Measurements from ENCODE around the gene MAN1B1.

Gene MAN1B1

DNA sequence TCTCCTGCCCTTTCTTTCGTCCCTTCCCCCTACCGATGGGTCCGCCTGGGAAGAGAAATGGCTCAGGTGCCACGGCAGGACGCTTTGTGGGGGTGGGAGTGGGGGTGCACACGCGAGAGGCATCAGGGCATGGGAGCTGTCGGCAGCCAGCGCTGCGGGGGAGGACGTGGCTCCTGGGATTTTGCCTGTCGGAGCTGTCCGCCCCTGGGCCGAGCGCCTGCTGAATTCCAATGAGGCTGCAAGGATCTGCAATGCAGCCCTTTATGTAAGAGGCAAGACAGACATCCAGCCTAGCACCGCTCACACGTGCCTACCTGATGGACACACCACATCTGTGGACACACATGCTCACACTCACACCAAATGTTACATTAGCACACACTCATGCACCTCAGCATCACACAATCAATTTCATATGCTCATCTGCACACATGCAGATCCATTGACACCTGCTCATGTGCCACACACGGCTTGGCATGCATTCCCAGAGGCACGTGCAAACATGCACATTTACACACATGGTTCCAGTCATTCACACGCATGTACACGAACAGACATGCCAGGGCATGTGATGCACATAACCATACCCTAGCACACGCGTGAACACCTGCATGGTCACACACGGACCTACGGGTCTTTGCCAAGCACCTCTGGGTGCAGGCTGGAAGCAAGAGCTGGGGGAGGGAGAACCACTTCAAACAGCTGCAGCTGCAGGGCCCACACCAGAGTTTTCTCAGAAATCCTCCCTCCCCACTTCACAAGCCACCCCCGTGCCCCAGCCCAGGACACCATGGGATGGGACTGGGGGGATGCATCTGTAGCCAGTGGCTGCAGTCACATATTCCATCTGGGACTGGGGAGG lies 53.6 kb downstream of the MAN1B1 start:
- H3K9me3 ChIP-seq (ENCODE audit: control insufficient read depth, low read length): no peaks in the 10 kb centered on the region
- H3K27me3 ChIP-seq (replicated peaks; ENCODE audit: control insufficient read depth, insufficient read depth, low read length, poor library complexity, severe bottlenecking): peaks cover 55% of the 10 kb centered on the region
- H3K36me3 ChIP-seq (ENCODE audit: control insufficient read depth, insufficient read depth, low read length): no peaks in the 10 kb centered on the region
- no peak overlapping the region for H3K4me3 ChIP-seq (ENCODE audit: insufficient read depth, low read depth, low read length, poor library complexity, severe bottlenecking)
- H3K4me1 ChIP-seq (ENCODE audit: control insufficient read depth, insufficient read depth, low read length, poor library complexity, severe bottlenecking): peaks cover 3% of the 10 kb centered on the region
- no peak for DNase-seq
- H3K27ac ChIP-seq (ENCODE audit: insufficient read depth, low read length, poor library complexity, severe bottlenecking): no peak overlapping the region

DNA sequence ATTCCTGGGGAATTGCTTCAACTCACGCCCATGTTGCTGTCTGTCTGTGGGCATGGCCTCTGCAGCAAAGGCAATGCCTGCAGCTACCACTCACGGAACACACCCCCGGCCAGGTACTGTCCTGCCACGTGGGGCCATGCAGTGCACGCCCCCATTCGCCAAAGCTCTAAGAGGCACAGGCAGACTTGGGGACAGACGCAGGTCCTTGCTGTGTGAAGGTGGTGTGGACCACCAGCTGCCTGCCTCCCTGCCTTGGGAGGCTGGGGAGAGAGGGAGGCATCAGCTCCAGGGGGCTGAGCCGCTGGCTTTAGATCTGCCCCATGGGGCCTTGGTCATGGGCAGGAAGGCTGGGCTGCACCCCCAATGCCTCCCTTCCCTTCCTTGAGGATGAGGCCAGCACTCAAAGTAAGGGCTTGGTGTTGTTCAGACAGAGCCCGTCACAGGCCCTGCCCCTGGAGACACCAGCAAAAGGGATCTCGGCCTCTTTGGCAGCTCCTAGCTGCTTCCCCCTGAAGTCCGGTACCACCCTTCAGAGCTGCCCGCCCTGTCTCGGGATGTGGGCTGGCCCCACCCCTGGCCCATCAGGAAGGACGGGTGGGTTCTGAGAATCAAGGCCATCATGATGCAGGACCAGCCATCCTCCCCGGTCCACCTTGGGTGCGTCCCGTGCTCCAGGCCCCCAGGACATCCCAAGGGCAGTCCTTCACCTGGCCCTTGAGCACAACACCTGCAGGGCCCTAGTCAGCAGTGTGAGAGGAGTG lies 54.4 kb downstream of the MAN1B1 start:
- no peak for DNase-seq
- peaks cover 55% of the 10 kb centered on the region for H3K27me3 ChIP-seq (replicated peaks; ENCODE audit: control insufficient read depth, insufficient read depth, low read length, poor library complexity, severe bottlenecking)
- H3K27ac ChIP-seq (ENCODE audit: insufficient read depth, low read length, poor library complexity, severe bottlenecking): no peak overlapping the region
- H3K4me3 ChIP-seq (ENCODE audit: insufficient read depth, low read depth, low read length, poor library complexity, severe bottlenecking): no peak overlapping the region
- H3K4me1 ChIP-seq (ENCODE audit: control insufficient read depth, insufficient read depth, low read length, poor library complexity, severe bottlenecking): peaks cover 3% of the 10 kb centered on the region
- no peaks in the 10 kb centered on the region for H3K36me3 ChIP-seq (ENCODE audit: control insufficient read depth, insufficient read depth, low read length)
- H3K9me3 ChIP-seq (ENCODE audit: control insufficient read depth, low read length): no peaks in the 10 kb centered on the region

GRCh38 chr9:137141976-137142936 lies 55.5 kb downstream of the MAN1B1 start:
- DNase-seq: no peak
- no peaks in the 10 kb centered on the region for H3K9me3 ChIP-seq (ENCODE audit: control insufficient read depth, low read length)
- H3K27me3 ChIP-seq (replicated peaks; ENCODE audit: control insufficient read depth, insufficient read depth, low read length, poor library complexity, severe bottlenecking): peaks cover 53% of the 10 kb centered on the region
- no peak overlapping the region for H3K27ac ChIP-seq (ENCODE audit: insufficient read depth, low read length, poor library complexity, severe bottlenecking)
- H3K36me3 ChIP-seq (ENCODE audit: control insufficient read depth, insufficient read depth, low read length): no peaks in the 10 kb centered on the region
- H3K4me1 ChIP-seq (ENCODE audit: control insufficient read depth, insufficient read depth, low read length, poor library complexity, severe bottlenecking): peaks cover 3% of the 10 kb centered on the region
- no peak overlapping the region for H3K4me3 ChIP-seq (ENCODE audit: insufficient read depth, low read depth, low read length, poor library complexity, severe bottlenecking)

- no peak overlapping the region for H3K4me3 ChIP-seq (ENCODE audit: insufficient read depth, low read depth, low read length, poor library complexity, severe bottlenecking)
- no peak for DNase-seq
- no peak overlapping the region for H3K27ac ChIP-seq (ENCODE audit: insufficient read depth, low read length, poor library complexity, severe bottlenecking)
- H3K4me1 ChIP-seq (ENCODE audit: control insufficient read depth, insufficient read depth, low read length, poor library complexity, severe bottlenecking): peaks cover 3% of the 10 kb centered on the region
- H3K27me3 ChIP-seq (replicated peaks; ENCODE audit: control insufficient read depth, insufficient read depth, low read length, poor library complexity, severe bottlenecking): peaks cover 41% of the 10 kb centered on the region
- no peaks in the 10 kb centered on the region for H3K9me3 ChIP-seq (ENCODE audit: control insufficient read depth, low read length)
- no peaks in the 10 kb centered on the region for H3K36me3 ChIP-seq (ENCODE audit: control insufficient read depth, insufficient read depth, low read length)
These were observed 56.7 kb downstream of the MAN1B1 start for GRCh38 chr9:137143459-137143858.

- Histone ChIP-seq H3K27ac (ENCODE audit: insufficient read depth, low read length, poor library complexity, severe bottlenecking) (no peak overlapping the region), H3K9me3 (ENCODE audit: control insufficient read depth, low read length) (no peaks in the 10 kb centered on the region), H3K4me1 (ENCODE audit: control insufficient read depth, insufficient read depth, low read length, poor library complexity, severe bottlenecking) (no peaks in the 10 kb centered on the region), H3K4me3 (ENCODE audit: insufficient read depth, low read depth, low read length, poor library complexity, severe bottlenecking) (no peak overlapping the region), H3K36me3 (ENCODE audit: control insufficient read depth, insufficient read depth, low read length) (no peaks in the 10 kb centered on the region), H3K27me3 (replicated peaks; ENCODE audit: control insufficient read depth, insufficient read depth, low read length, poor library complexity, severe bottlenecking) (peaks cover 20% of the 10 kb centered on the region)
- no peak for DNase-seq
These were observed 59.1 kb downstream of the MAN1B1 start for GRCh38 chr9:137145731-137146526.

- Histone ChIP-seq H3K4me1 (ENCODE audit: control insufficient read depth, insufficient read depth, low read length, poor library complexity, severe bottlenecking) (no peaks in the 10 kb centered on the region), H3K27me3 (replicated peaks; ENCODE audit: control insufficient read depth, insufficient read depth, low read length, poor library complexity, severe bottlenecking) (peaks cover 15% of the 10 kb centered on the region), H3K9me3 (ENCODE audit: control insufficient read depth, low read length) (no peaks in the 10 kb centered on the region)
These were observed 59.7 kb downstream of the MAN1B1 start for GRCh38 chr9:137146527-137146918.

DNA sequence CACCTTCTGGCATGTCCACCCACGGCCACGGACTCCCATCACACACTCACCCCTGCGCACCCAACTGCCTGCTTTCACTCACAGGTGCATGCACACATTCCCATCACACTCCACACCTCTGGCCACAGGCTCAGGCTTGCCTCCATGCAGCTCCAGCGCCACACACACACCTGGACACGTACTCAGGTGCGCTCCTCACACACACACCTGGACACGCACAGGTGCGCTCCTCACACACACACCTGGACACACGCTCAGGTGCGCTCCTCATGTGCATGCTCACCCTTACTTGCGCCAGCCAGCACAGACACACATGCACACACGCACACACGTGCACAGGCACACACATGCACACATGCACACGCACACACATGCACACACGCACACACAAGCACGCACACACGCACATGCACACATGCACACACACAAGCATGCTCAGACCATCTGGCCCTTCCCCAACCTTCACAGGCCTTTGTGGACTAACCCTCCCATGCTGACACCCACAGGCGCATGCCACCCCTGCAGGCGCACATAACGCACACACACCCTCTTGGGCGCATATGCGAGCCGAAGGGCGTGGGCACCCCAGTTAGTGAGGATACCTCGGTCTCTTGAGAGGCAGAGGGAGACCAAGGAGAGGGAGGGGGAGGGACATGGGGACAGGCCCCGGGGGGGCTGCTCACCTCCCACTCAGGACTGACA lies 60.5 kb downstream of the MAN1B1 start:
- no peak for DNase-seq
- H3K27me3 ChIP-seq (replicated peaks; ENCODE audit: control insufficient read depth, insufficient read depth, low read length, poor library complexity, severe bottlenecking): peaks cover 8% of the 10 kb centered on the region
- no peak overlapping the region for H3K27ac ChIP-seq (ENCODE audit: insufficient read depth, low read length, poor library complexity, severe bottlenecking)
- no peak overlapping the region for H3K4me3 ChIP-seq (ENCODE audit: insufficient read depth, low read depth, low read length, poor library complexity, severe bottlenecking)
- no peaks in the 10 kb centered on the region for H3K9me3 ChIP-seq (ENCODE audit: control insufficient read depth, low read length)
- no peaks in the 10 kb centered on the region for H3K4me1 ChIP-seq (ENCODE audit: control insufficient read depth, insufficient read depth, low read length, poor library complexity, severe bottlenecking)
- no peaks in the 10 kb centered on the region for H3K36me3 ChIP-seq (ENCODE audit: control insufficient read depth, insufficient read depth, low read length)

More at GRCh38 chr9:137146527-137146918, 59.7 kb downstream of the MAN1B1 start:
- H3K27ac ChIP-seq (ENCODE audit: insufficient read depth, low read length, poor library complexity, severe bottlenecking): no peak overlapping the region
- no peaks in the 10 kb centered on the region for H3K36me3 ChIP-seq (ENCODE audit: control insufficient read depth, insufficient read depth, low read length)
- DNase-seq: no peak
- no peak overlapping the region for H3K4me3 ChIP-seq (ENCODE audit: insufficient read depth, low read depth, low read length, poor library complexity, severe bottlenecking)

DNA sequence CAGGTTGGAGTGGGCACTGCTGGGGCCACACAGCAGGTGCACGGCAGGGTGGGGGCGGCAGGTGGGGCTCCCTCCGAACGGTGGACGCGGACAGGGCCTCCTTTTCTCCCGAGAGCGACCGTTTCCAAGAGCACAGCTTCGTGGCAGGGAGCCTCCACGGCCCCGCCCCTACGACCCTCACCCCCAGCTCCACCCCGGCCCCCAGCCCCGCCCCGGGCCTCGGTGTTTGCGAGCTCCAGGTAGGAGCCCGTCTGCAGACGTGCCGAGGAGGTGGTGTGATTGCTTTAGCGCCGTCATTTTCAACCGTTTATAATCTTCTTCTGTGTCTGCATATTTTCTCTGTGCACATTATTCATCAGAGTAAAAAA lies 61.0 kb downstream of the MAN1B1 start:
- Histone ChIP-seq H3K27me3 (replicated peaks; ENCODE audit: control insufficient read depth, insufficient read depth, low read length, poor library complexity, severe bottlenecking) (peaks cover 5% of the 10 kb centered on the region), H3K4me3 (ENCODE audit: insufficient read depth, low read depth, low read length, poor library complexity, severe bottlenecking) (no peak overlapping the region)

DNA sequence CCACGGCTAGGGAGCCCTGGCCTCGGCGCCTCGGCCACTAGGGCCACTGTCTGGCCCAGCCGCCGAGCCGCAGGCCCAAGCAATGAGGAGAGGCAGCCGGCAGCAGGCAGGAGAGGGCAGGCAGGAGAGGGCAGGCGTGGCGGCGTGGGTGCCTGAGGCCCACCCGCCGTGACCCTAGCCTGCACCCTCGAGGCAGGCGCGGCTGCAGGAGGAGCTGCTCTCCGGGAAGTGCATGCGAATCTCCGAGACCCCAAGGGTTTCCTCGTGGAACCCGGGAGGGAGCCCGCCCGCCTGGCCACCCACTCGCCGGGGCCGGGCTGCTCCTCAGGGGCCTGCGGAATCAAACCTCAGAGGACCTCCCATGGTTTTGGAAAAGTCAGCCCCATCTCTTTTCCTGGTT lies 61.5 kb downstream of the MAN1B1 start:
- no peak for DNase-seq
- no peaks in the 10 kb centered on the region for H3K36me3 ChIP-seq (ENCODE audit: control insufficient read depth, insufficient read depth, low read length)
- no peaks in the 10 kb centered on the region for H3K9me3 ChIP-seq (ENCODE audit: control insufficient read depth, low read length)
- no peak overlapping the region for H3K4me3 ChIP-seq (ENCODE audit: insufficient read depth, low read depth, low read length, poor library complexity, severe bottlenecking)
- no peak overlapping the region for H3K27ac ChIP-seq (ENCODE audit: insufficient read depth, low read length, poor library complexity, severe bottlenecking)
- no peaks in the 10 kb centered on the region for H3K4me1 ChIP-seq (ENCODE audit: control insufficient read depth, insufficient read depth, low read length, poor library complexity, severe bottlenecking)
- peaks cover under 1% of the 10 kb centered on the region for H3K27me3 ChIP-seq (replicated peaks; ENCODE audit: control insufficient read depth, insufficient read depth, low read length, poor library complexity, severe bottlenecking)

More for the DNA sequence above, 61.0 kb downstream of the MAN1B1 start:
- H3K27ac ChIP-seq (ENCODE audit: insufficient read depth, low read length, poor library complexity, severe bottlenecking): no peak overlapping the region
- no peaks in the 10 kb centered on the region for H3K4me1 ChIP-seq (ENCODE audit: control insufficient read depth, insufficient read depth, low read length, poor library complexity, severe bottlenecking)
- H3K36me3 ChIP-seq (ENCODE audit: control insufficient read depth, insufficient read depth, low read length): no peaks in the 10 kb centered on the region
- no peaks in the 10 kb centered on the region for H3K9me3 ChIP-seq (ENCODE audit: control insufficient read depth, low read length)
- DNase-seq: no peak

All from effector memory CD4-positive, alpha-beta T cell (primary cell).